Caco-2 (cell line): ENCODE results near the gene XCR1. TPM values are rescaled to one million over a fixed set of nuclear protein-coding genes. Genes with fewer than 3 reads are reported as not detected.
"Not testable (repeated sequence)": the region's sequence is repeated elsewhere in the genome, so short reads cannot be mapped to it uniquely, and the experiment has no call there.

ENCODE experiments used
- BruUV-seq: library from RNA; stranded (reverse); fragments of 400-500 nt; replicated peaks from 2 replicates; lab custom pipeline; 2021; lab: Mats Ljungman, UMichigan
- CTCF ChIA-PET: fragments of 300-600 bp; sonication (Branson Sonifier 250); formaldehyde crosslinking; loops from one replicate; lab custom pipeline; 2022; ENCODE audit warnings: antibody characterized with exemption; lab: Charles Lee
- POLR2A ChIA-PET: fragments of 300-600 bp; sonication (Branson Sonifier 250); formaldehyde crosslinking; loops from one replicate; lab custom pipeline; 2022; ENCODE audit warnings: antibody characterized with exemption; lab: Charles Lee
- DNase-seq, 2 experiments: peaks; one replicate each; pipeline versions ENCODE4 v3.0.0 to v3.0.0-alpha.2; 2020 to 2022
- H3K27me3 ChIP-seq: replicated peaks from 2 replicates; pipeline ENCODE4 v1.6.0; 2011; ENCODE audit warnings: low read length; ENCODE audit not compliant: control insufficient read depth, insufficient read depth
- H3K36me3 ChIP-seq: 2 replicates; pipeline ENCODE4 v1.5.1; 2011; ENCODE audit warnings: low read length; ENCODE audit not compliant: control insufficient read depth, insufficient read depth
- H3K4me1 ChIP-seq: fragments of 250-450 bp; sonication (Bioruptor Pico); 2 replicates; pipeline ENCODE4 v1.5.1; 2020; ENCODE audit warnings: mild to moderate bottlenecking
- H3K4me3 ChIP-seq: 2 replicates; pipeline ENCODE4 v1.5.1; 2011; ENCODE audit warnings: low read depth, mild to moderate bottlenecking, control low read depth, low read length
- H3K9me3 ChIP-seq: fragments of 250-450 bp; sonication (Bioruptor Pico); 2 replicates; pipeline ENCODE4 v1.5.1; 2020; ENCODE audit warnings: mild to moderate bottlenecking, moderate library complexity
- H3K27ac Mint-ChIP-seq: one replicate; pipeline ENCODE4 v1.8.0; 2022; ENCODE audit warnings: mixed read lengths; ENCODE audit not compliant: unreplicated experiment
- H3K27me3 Mint-ChIP-seq: one replicate; pipeline ENCODE4 v1.8.0; 2022; ENCODE audit warnings: mixed read lengths; ENCODE audit not compliant: insufficient read depth, unreplicated experiment
- H3K36me3 Mint-ChIP-seq: one replicate; pipeline ENCODE4 v1.8.0; 2022; ENCODE audit warnings: mild to moderate bottlenecking, mixed read lengths; ENCODE audit not compliant: insufficient read depth, unreplicated experiment
- H3K4me1 Mint-ChIP-seq: one replicate; pipeline ENCODE4 v1.8.0; 2022; ENCODE audit warnings: low read depth, mixed read lengths; ENCODE audit not compliant: unreplicated experiment
- H3K4me3 Mint-ChIP-seq: one replicate; pipeline ENCODE4 v1.8.0; 2022; ENCODE audit warnings: mild to moderate bottlenecking, moderate library complexity, mixed read lengths; ENCODE audit not compliant: unreplicated experiment
- H3K9me3 Mint-ChIP-seq: one replicate; pipeline ENCODE4 v1.8.0; 2022; ENCODE audit warnings: mixed read lengths; ENCODE audit not compliant: unreplicated experiment
- intact Hi-C: fragments of 100-400 bp; cut with micrococcal nuclease; formaldehyde crosslinking; loops from one replicate; pipeline ENCODE4 v1.10.0; 2022; ENCODE audit not compliant: unreplicated experiment
- total RNA-seq: library from RNA; stranded (reverse); gene quantifications from 2 replicates; pipeline ENCODE4 v1.2.3, GENCODE V29; 2022
- TF ChIP-seq, protein P1 (sequence below), 2 experiments: fragments of 200-600 bp in 1 of 2; IDR thresholded peaks; 1 replicate in 1 of 2; 2 replicates in 1 of 2; pipeline versions ENCODE4 v1.5.1 to v1.8.0; 2011 to 2022; ENCODE audit warnings: antibody characterized with exemption in 1 of 2, control low read depth in 1 of 2, inconsistent platforms in 1 of 2, low read depth in 1 of 2, low read length in 1 of 2, mild to moderate bottlenecking in 1 of 2, moderate library complexity in 1 of 2; ENCODE audit not compliant: insufficient read depth in 1 of 2, severe bottlenecking in 1 of 2, unreplicated experiment in 1 of 2

The XCR1 gene
- total RNA-seq, 1 experiment from 2014 or later = not detected

DNA sequence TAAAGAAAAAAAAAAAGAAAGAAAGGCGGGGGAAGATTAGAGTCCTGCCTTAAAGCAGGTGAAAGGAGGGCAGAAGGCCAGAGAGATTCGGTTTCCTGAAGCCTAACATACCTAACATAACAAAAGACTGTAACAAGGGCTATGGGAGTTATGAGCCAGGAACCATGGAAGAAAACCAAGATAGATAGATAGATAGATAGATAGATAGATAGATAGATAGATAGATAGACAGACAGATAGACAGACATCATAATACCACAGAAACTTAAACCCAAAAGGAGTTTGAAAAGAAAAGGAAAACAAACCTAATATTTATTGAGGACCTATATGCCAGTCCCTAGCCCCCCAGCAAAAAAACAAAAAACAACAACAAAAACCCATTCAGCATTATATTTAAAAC, 29.3 kb downstream of the XCR1 start:
- Mint-ChIP-seq H3K4me3 (no peak overlapping the region), H3K36me3 (no peaks in the 10 kb centered on the region), H3K4me1 (peaks cover 7% of the 10 kb centered on the region), H3K27ac (no peak overlapping the region), H3K27me3 (peaks cover 5% of the 10 kb centered on the region), H3K9me3 (no peaks in the 10 kb centered on the region)
- TF ChIP-seq, protein P1, sequence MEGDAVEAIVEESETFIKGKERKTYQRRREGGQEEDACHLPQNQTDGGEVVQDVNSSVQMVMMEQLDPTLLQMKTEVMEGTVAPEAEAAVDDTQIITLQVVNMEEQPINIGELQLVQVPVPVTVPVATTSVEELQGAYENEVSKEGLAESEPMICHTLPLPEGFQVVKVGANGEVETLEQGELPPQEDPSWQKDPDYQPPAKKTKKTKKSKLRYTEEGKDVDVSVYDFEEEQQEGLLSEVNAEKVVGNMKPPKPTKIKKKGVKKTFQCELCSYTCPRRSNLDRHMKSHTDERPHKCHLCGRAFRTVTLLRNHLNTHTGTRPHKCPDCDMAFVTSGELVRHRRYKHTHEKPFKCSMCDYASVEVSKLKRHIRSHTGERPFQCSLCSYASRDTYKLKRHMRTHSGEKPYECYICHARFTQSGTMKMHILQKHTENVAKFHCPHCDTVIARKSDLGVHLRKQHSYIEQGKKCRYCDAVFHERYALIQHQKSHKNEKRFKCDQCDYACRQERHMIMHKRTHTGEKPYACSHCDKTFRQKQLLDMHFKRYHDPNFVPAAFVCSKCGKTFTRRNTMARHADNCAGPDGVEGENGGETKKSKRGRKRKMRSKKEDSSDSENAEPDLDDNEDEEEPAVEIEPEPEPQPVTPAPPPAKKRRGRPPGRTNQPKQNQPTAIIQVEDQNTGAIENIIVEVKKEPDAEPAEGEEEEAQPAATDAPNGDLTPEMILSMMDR (IDR thresholded peaks at IDR 0.05; ENCODE audit: insufficient read depth in 1 of 2, low read depth in 1 of 2, low read length in 1 of 2, severe bottlenecking in 1 of 2, unreplicated experiment in 1 of 2) = no peak
- intact Hi-C loops = no loop called here
- no peaks in the 10 kb centered on the region for H3K9me3 ChIP-seq
- H3K4me1 ChIP-seq = 0 out of 2 replicates have a peak, but pooled peaks cover 5% of the 10 kb centered on the region
- DNase-seq = no peak
- ChIA-PET CTCF (no interaction called here), POLR2A (no interaction called here)
- no TSS peak for BruUV-seq
- no peak overlapping the region for H3K4me3 ChIP-seq
- H3K36me3 ChIP-seq = no peaks in the 10 kb centered on the region
- no peaks in the 10 kb centered on the region for H3K27me3 ChIP-seq

DNA sequence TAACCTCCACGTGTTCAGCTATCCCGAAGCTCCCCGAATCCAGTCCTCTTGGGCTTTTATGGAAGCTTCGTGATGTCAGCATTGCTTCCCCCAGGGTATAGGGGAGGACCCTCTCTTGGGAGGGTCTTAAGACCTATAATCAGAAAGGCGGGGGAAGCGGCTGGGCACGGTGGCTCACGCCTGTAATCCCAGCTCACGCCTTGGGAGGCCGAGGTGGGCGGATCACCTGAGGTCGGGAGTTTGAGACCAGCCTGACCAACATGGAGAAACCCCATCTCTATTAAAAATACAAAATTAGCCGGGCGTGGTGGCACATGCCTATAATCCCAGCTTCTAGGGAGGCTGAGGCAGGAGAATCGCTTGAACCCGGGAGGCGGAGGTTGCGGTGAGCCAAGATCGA, 29.8 kb downstream of the XCR1 start:
- H3K9me3 Mint-ChIP-seq, H3K27ac Mint-ChIP-seq, H3K27me3 Mint-ChIP-seq, H3K36me3 ChIP-seq, DNase-seq, H3K27me3 ChIP-seq, BruUV-seq, H3K4me1 Mint-ChIP-seq, CTCF ChIA-PET, H3K36me3 Mint-ChIP-seq, intact Hi-C loops, H3K4me3 ChIP-seq, H3K4me1 ChIP-seq, H3K4me3 Mint-ChIP-seq, H3K9me3 ChIP-seq, POLR2A ChIA-PET: not testable (repeated sequence)

- H3K36me3 Mint-ChIP-seq = no peaks in the 10 kb centered on the region
- TSS peak; percentile 69 for BruUV-seq
- no peaks in the 10 kb centered on the region for H3K36me3 ChIP-seq
- H3K9me3 ChIP-seq = no peaks in the 10 kb centered on the region
- POLR2A ChIA-PET = no interaction called here
- intact Hi-C loops = loop anchor here (2.0 kb wide), 1 partner anchor 83 kb away; no protein-coding TSS in a partner anchor
- TF ChIP-seq, protein P1 (IDR thresholded peaks at IDR 0.05; ENCODE audit: insufficient read depth in 1 of 2, low read depth in 1 of 2, low read length in 1 of 2, severe bottlenecking in 1 of 2, unreplicated experiment in 1 of 2) = no peak
- DNase-seq = peak; percentile 93
- 0 out of 2 replicates have a peak, but pooled peaks cover 5% of the 10 kb centered on the region for H3K4me1 ChIP-seq
- H3K9me3 Mint-ChIP-seq = no peaks in the 10 kb centered on the region
- H3K27ac Mint-ChIP-seq = peak within 1 kb of the TSS; percentile 83
- H3K4me3 ChIP-seq = peak within 1 kb of the TSS; percentile 87
- CTCF ChIA-PET = no interaction called here
- H3K27me3 Mint-ChIP-seq = peaks cover 5% of the 10 kb centered on the region
- peak within 1 kb of the TSS; percentile 80 for H3K4me3 Mint-ChIP-seq
- H3K27me3 ChIP-seq = no peaks in the 10 kb centered on the region
- H3K4me1 Mint-ChIP-seq = peaks cover 7% of the 10 kb centered on the region
Observed at GRCh38 chr3:45995236-45996192, 31.8 kb downstream of the XCR1 start, which contains the start of gene FYCO1. Gene FYCO1, minus strand, starts transcription at chr3:45995824. Its CDS starts 10,914 bp downstream, at chr3:45984910.
